GOT3 (cell line): ENCODE data around the gene RBM28.
"Not testable (repeated sequence)": the region's sequence is repeated elsewhere in the genome, so short reads cannot be mapped to it uniquely, and the experiment has no call there.

Experiments
- DNase-seq: peaks from one replicate; lab custom pipeline; 2025; ENCODE audit warnings: mixed read lengths; lab: John Stamatoyannopoulos, UW

The RBM28 gene

GRCh38 chr7:128347647-128348097 is 4.0 kb upstream of the RBM28 start:
- DNase-seq, result no peak

GRCh38 chr7:128344431-128344774 is 695 bp upstream of the RBM28 start:
- no peak for DNase-seq

- DNase-seq, result no peak
Measured at GRCh38 chr7:128341733-128342132, 2.0 kb downstream of the RBM28 start.

- DNase-seq, result no peak
Measured at GRCh38 chr7:128335730-128336129, 8.0 kb downstream of the RBM28 start.

GRCh38 chr7:128324368-128324680 is 19.4 kb downstream of the RBM28 start:
- no peak for DNase-seq

- DNase-seq, result no peak
Measured at GRCh38 chr7:128323459-128324367, 20.0 kb downstream of the RBM28 start.

- DNase-seq, result no peak
Measured at GRCh38 chr7:128323040-128323439, 20.7 kb downstream of the RBM28 start.

- no peak for DNase-seq
Measured at GRCh38 chr7:128322040-128322643, 21.6 kb downstream of the RBM28 start.

GRCh38 chr7:128321044-128321422 is 22.7 kb downstream of the RBM28 start:
- DNase-seq, result no peak

- DNase-seq, result no peak
Measured at GRCh38 chr7:128318691-128319090, 25.0 kb downstream of the RBM28 start.

GRCh38 chr7:128311013-128311412 is 32.7 kb downstream of the RBM28 start:
- DNase-seq, result no peak

GRCh38 chr7:128310499-128310898 is 33.2 kb downstream of the RBM28 start:
- DNase-seq, result no peak

- DNase-seq, result no peak
Measured at GRCh38 chr7:128309976-128310375, 33.7 kb downstream of the RBM28 start.

- no peak for DNase-seq
Measured at GRCh38 chr7:128309124-128309523, 34.6 kb downstream of the RBM28 start.

- DNase-seq, result no peak
Measured at GRCh38 chr7:128307061-128307460, 36.6 kb downstream of the RBM28 start.

GRCh38 chr7:128304212-128304611 is 39.5 kb downstream of the RBM28 start:
- no peak for DNase-seq

GRCh38 chr7:128303643-128304042 is 40.1 kb downstream of the RBM28 start:
- DNase-seq, result no peak

- DNase-seq, result no peak
Measured at GRCh38 chr7:128303133-128303532, 40.6 kb downstream of the RBM28 start.

- DNase-seq, result no peak
Measured at GRCh38 chr7:128302139-128302538, 41.6 kb downstream of the RBM28 start.

GRCh38 chr7:128299109-128299607 is 44.5 kb downstream of the RBM28 start:
- DNase-seq, result no peak

GRCh38 chr7:128298004-128298403 is 45.7 kb downstream of the RBM28 start:
- not testable (repeated sequence) for DNase-seq

- DNase-seq, result no peak
Measured at GRCh38 chr7:128287556-128287955, 56.2 kb downstream of the RBM28 start.

GRCh38 chr7:128284102-128284501 is 59.6 kb downstream of the RBM28 start:
- no peak for DNase-seq
